LNCaP clone FGC (cell line): ENCODE data around the gene NR2F1.

Experiments
- DNase-seq: peaks from one replicate; pipeline ENCODE4 v3.0.0-alpha.2; 2011; ENCODE audit warnings: low read depth
- H3K4me3 ChIP-seq: 2 replicates; pipeline ENCODE4 v1.5.1; 2011; ENCODE audit warnings: mild to moderate bottlenecking, low read depth, low read length, control low read depth
- TF ChIP-seq, protein P1 (sequence below): IDR thresholded peaks from 2 replicates; pipeline ENCODE4 v1.5.1; 2012; ENCODE audit warnings: mild to moderate bottlenecking; ENCODE audit not compliant: control insufficient read depth, insufficient read depth; ENCODE audit errors: extremely low read depth

The NR2F1 gene

DNA sequence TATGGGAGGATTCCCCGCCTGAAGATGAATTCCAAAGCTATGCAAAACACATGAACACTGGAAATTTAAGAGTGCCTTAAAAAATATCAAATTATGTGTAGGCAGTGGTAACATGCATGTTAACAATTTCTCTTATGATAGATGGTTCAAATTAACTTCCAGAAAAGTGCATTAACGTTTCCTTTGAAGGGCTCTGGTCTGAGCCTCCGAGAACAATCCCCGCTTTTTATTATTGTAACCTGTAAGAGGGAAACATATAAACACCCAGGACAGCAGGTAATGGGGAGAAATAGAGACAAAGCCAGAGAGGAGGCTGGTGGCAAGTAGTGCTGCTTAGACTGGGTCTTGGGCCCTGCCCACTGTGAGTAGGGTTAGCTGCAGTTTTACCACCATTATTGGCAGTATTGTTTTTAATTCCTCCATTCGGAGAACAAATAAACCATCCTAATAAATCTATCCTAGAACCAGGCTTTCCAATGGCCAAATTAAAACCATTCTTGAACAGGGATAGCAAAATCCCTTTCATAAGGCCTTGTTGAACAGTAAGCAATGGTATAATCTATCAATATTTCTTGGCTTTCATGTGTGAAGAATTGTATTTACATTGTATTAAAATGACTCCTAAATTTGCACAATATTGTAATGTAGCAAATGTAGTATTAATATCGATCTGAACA is 6.3 kb downstream of the NR2F1 start:
- TF ChIP-seq, protein P1, sequence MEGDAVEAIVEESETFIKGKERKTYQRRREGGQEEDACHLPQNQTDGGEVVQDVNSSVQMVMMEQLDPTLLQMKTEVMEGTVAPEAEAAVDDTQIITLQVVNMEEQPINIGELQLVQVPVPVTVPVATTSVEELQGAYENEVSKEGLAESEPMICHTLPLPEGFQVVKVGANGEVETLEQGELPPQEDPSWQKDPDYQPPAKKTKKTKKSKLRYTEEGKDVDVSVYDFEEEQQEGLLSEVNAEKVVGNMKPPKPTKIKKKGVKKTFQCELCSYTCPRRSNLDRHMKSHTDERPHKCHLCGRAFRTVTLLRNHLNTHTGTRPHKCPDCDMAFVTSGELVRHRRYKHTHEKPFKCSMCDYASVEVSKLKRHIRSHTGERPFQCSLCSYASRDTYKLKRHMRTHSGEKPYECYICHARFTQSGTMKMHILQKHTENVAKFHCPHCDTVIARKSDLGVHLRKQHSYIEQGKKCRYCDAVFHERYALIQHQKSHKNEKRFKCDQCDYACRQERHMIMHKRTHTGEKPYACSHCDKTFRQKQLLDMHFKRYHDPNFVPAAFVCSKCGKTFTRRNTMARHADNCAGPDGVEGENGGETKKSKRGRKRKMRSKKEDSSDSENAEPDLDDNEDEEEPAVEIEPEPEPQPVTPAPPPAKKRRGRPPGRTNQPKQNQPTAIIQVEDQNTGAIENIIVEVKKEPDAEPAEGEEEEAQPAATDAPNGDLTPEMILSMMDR, result no peak
- no peak overlapping the region for H3K4me3 ChIP-seq
- DNase-seq, result no peak

- H3K4me3 ChIP-seq, result no peak overlapping the region
- DNase-seq, result no peak
- TF ChIP-seq, protein P1, result no peak
Measured at GRCh38 chr5:93589829-93590215, 6.8 kb downstream of the NR2F1 start.

- TF ChIP-seq, protein P1, result no peak
- DNase-seq, result no peak
- H3K4me3 ChIP-seq, result no peak overlapping the region
Measured at GRCh38 chr5:93590493-93590892, 7.5 kb downstream of the NR2F1 start.

DNA sequence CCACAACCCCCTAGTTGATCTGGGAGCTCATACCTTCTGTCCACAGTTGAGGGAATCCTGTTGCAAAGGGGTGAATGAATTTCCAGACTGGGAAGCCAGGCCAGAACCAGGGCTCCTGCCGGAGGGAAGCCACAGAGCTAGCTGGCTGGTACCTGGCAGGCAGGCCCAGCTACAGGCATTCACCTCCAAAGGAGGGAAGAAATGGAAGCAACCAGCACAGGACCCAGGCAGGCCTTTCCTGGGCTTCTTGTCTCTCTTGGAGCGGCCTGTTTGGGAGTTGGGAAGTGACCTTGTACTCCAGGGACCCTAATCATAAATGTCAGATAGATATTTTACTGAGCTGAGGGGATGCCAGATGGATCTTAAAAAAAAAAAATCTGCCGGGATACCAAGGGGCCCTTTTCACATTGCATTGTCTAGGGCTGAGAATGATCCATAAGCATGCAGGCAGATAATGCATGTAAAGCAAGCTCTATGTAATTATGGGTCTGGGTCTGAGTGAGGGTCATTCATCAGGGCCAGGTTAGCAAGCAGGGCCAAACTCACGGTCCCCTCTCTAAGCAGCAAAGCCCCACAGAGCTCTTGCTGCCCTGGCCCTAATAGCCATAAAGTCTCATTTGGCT is 8.4 kb downstream of the NR2F1 start:
- H3K4me3 ChIP-seq, result no peak overlapping the region
- TF ChIP-seq, protein P1, result no peak
- no peak for DNase-seq

DNA sequence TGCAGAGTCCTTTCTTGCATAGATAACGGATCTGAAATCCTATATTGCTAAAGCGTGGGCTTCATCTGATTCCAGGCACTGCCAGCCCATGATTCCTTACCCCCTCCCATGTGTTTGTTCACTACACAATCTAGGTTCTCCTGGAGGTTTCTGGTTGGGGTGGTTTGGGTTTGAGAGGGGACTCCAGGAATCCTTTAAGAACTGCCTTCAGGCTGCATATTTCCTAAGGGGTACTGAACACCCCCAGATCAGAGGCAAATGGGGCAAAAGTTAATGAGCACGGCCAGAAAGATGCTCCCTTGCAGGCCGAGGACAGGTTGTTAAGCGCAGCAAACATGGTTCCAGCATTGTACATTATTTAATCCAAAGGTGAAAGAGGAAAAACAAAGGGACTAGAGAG is 9.9 kb downstream of the NR2F1 start:
- DNase-seq, result no peak
- no peak overlapping the region for H3K4me3 ChIP-seq
- TF ChIP-seq, protein P1, result no peak

DNA sequence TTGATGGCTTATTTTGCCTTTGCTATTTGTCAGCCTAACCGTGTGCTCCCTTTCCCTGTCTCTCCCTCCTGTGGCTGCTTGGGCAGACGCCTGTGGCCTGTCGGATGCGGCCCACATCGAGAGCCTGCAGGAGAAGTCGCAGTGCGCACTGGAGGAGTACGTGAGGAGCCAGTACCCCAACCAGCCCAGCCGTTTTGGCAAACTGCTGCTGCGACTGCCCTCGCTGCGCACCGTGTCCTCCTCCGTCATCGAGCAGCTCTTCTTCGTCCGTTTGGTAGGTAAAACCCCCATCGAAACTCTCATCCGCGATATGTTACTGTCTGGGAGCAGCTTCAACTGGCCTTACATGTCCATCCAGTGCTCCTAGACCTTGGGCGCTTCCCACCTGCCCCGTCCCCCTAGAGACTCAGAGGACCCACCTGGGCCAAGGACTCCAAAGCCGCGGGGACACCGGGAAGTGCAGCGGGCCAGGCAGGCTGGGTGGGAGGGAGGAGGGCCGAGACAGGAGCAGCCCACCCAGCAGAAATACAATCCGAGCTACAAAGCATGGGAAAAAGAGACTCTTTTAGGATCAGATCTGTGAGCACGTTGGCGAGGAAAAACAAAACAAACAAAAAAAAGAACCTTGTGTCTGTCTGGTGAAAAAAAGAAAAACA is 10.6 kb downstream of the NR2F1 start:
- TF ChIP-seq, protein P1, result no peak
- no peak overlapping the region for H3K4me3 ChIP-seq
- no peak for DNase-seq
